Erythroblast (primary cell): Measurements from ENCODE around the gene CHCHD1.

Experiments
- GATA1 ChIP-seq: IDR thresholded peaks from 2 replicates; pipeline ENCODE4 v1.6.1; 2011; ENCODE audit warnings: low read depth, mild to moderate bottlenecking, control low read depth, low read length, moderate library complexity
- POLR2A ChIP-seq: IDR thresholded peaks from 2 replicates; pipeline ENCODE4 v1.6.1; 2011; ENCODE audit warnings: mild to moderate bottlenecking, low read length

DNA sequence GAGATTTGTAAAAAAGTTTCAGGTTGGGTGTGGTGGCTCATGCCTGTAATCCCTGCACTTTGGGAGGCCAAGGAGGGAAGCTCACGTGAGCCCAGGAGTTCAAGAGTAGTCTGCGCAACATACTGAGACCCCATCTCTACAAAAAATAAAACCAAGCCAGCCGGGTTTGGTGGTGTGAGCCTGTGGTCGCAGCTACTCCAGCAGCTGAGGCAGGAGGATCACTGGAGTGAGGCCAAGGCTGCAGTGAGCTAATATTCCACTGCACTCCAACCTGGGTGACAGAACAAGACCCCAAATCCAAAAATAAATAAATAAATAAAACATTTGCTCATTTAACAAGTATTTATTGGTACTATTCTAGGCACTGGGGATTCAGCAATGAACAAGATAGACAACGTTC, 1.5 kb upstream of the CHCHD1 start:
- TF ChIP-seq POLR2A = no peak
- no peak for TF ChIP-seq GATA1
